ENCODE data around the gene MRPS23. TPM values are rescaled to one million over a fixed set of nuclear protein-coding genes. Genes with fewer than 3 reads are reported as not detected.

Gene MRPS23
- total RNA-seq, 1 donor from 2014 or later = 86.7 TPM

Other genes starting within 250 kb of the MRPS23 start
- not detected for gene CCDC182, start 104.7 kb downstream of the MRPS23 start, total RNA-seq
- gene CUEDC1, start 105.4 kb upstream of the MRPS23 start, total RNA-seq = 49.1 TPM
- 74.2 TPM for gene VEZF1, start 138.2 kb upstream of the MRPS23 start, total RNA-seq
- 92.8 TPM for gene SRSF1, start 157.2 kb upstream of the MRPS23 start, total RNA-seq
- 81.4 TPM for gene DYNLL2, start 233.4 kb upstream of the MRPS23 start, total RNA-seq